Natural killer cell (primary cell): ENCODE measurements around the gene MPV17L2. TPM values are rescaled to one million over a fixed set of nuclear protein-coding genes. Genes with fewer than 3 reads are reported as not detected.
A peak's percentile ranks its signal among the peaks of the same experiment; 100 is the strongest.

Source experiments
- ATAC-seq, 3 donors: fragments of 150-1000 bp in 2 of 3; fragments of 200-7000 bp in 1 of 3; cut with Tn5 transposase; 1 replicate in 1 of 3; 2 replicates in 2 of 3; pipeline ENCODE4 v1.10.0; 2021; ENCODE audit warnings: mild to moderate bottlenecking in 2 of 3, moderate library complexity in 2 of 3
- DNase-seq, 2 donors: peaks; one replicate each; pipeline versions ENCODE4 v3.0.0 to v3.0.0-alpha.2; 2013 to 2021; ENCODE audit warnings: mixed read lengths in 1 of 2
- H3K27ac ChIP-seq: one replicate; pipeline ENCODE4 v1.5.1; 2013; ENCODE audit warnings: mild to moderate bottlenecking, low read length
- H3K27me3 ChIP-seq: one replicate; pipeline ENCODE4 v1.6.1; 2013; ENCODE audit warnings: low read length; ENCODE audit not compliant: control insufficient read depth, insufficient read depth
- H3K36me3 ChIP-seq: one replicate; pipeline ENCODE4 v1.6.1; 2013; ENCODE audit warnings: low read length; ENCODE audit not compliant: control insufficient read depth, insufficient read depth
- H3K4me1 ChIP-seq: one replicate; pipeline ENCODE4 v1.6.1; 2013; ENCODE audit warnings: low read length; ENCODE audit not compliant: control insufficient read depth, insufficient read depth
- H3K4me3 ChIP-seq: one replicate; pipeline ENCODE4 v1.5.1; 2013; ENCODE audit warnings: low read length
- H3K9me3 ChIP-seq: one replicate; pipeline ENCODE4 v1.6.1; 2013; ENCODE audit warnings: low read length; ENCODE audit not compliant: control insufficient read depth, insufficient read depth
- H3K27ac Mint-ChIP-seq, 2 donors: one replicate each; pipeline ENCODE4 v1.8.0; 2022; ENCODE audit warnings: mild to moderate bottlenecking in 2 of 2, mixed read lengths in 2 of 2, moderate library complexity in 1 of 2
- H3K27me3 Mint-ChIP-seq, 2 donors: one replicate each; pipeline ENCODE4 v1.8.0; 2022; ENCODE audit warnings: low read depth in 2 of 2, mixed read lengths in 2 of 2
- H3K36me3 Mint-ChIP-seq: one replicate; pipeline ENCODE4 v1.8.0; 2022; ENCODE audit warnings: mixed read lengths
- H3K4me1 Mint-ChIP-seq, 2 donors: one replicate each; pipeline ENCODE4 v1.8.0; 2022; ENCODE audit warnings: mixed read lengths in 2 of 2
- H3K4me3 Mint-ChIP-seq: one replicate; pipeline ENCODE4 v1.8.0; 2022; ENCODE audit warnings: mild to moderate bottlenecking, moderate library complexity, mixed read lengths
- H3K9me3 Mint-ChIP-seq, 2 donors: one replicate each; pipeline ENCODE4 v1.8.0; 2022; ENCODE audit warnings: mixed read lengths in 2 of 2
- WGBS: methylation state at CpG from one replicate; pipeline ENCODE4 v1.1.7; 2013; ENCODE audit warnings: missing lambda C conversion rate; ENCODE audit not compliant: insufficient coverage; 5-methylcytosine and 5-hydroxymethylcytosine counted together
- intact Hi-C: fragments of 100-400 bp; cut with micrococcal nuclease; formaldehyde crosslinking; loops from one replicate; pipeline ENCODE4 v1.14.2; 2022
- total RNA-seq, 4 donors: library from RNA; stranded (reverse); fragments of 120-200 nt in 1 of 4; gene quantifications; one replicate each; pipeline versions ENCODE4 v1.2.3 to v1.2.4, GENCODE V29; 2013 to 2022
- TF ChIP-seq, protein P1 (sequence below): fragments of 200-600 bp; IDR thresholded peaks from one replicate; pipeline ENCODE4 v1.8.0; 2022; ENCODE audit warnings: antibody characterized with exemption

MPV17L2 gene
- total RNA-seq, 3 donors from 2014 or later (not counting 1 experiment from before 2014, with no cell fraction given) = 4.1 to 5.6 (median 4.5) TPM

DNA sequence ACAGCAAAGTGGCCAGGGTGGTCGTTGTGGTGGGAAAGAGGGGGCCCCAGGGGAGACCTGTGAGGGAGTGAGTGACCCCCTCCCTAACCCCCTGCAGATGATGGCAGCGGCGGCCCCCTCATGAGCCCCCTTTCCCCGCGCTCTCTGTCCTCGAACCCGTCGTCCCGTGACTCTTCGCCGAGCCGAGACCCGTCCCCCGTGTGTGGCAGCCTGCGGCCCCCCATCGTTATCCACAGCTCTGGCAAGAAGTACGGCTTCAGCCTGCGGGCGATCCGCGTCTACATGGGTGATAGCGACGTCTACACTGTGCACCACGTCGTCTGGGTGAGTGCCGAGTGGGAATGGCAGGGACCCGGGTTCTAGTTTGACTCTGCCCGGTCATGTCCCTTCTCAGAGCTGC lies 48.1 kb upstream of the MPV17L2 start:
- Mint-ChIP-seq H3K36me3 (peaks cover 19% of the 10 kb centered on the region), H3K27ac (no peak overlapping the region), H3K4me1 (peaks cover 15 to 43% of the 10 kb centered on the region in 2 donors), H3K4me3 (no peak overlapping the region), H3K9me3 (no peaks in the 10 kb centered on the region), H3K27me3 (no peaks in the 10 kb centered on the region)
- WGBS = 99% methylated on average over 28 of the region's 28 CpGs
- Histone ChIP-seq H3K36me3 (peaks cover 64% of the 10 kb centered on the region), H3K27me3 (no peaks in the 10 kb centered on the region), H3K4me1 (peaks cover 27% of the 10 kb centered on the region), H3K27ac (no peak overlapping the region), H3K9me3 (no peaks in the 10 kb centered on the region), H3K4me3 (no peak overlapping the region)
- TF ChIP-seq, protein P1, sequence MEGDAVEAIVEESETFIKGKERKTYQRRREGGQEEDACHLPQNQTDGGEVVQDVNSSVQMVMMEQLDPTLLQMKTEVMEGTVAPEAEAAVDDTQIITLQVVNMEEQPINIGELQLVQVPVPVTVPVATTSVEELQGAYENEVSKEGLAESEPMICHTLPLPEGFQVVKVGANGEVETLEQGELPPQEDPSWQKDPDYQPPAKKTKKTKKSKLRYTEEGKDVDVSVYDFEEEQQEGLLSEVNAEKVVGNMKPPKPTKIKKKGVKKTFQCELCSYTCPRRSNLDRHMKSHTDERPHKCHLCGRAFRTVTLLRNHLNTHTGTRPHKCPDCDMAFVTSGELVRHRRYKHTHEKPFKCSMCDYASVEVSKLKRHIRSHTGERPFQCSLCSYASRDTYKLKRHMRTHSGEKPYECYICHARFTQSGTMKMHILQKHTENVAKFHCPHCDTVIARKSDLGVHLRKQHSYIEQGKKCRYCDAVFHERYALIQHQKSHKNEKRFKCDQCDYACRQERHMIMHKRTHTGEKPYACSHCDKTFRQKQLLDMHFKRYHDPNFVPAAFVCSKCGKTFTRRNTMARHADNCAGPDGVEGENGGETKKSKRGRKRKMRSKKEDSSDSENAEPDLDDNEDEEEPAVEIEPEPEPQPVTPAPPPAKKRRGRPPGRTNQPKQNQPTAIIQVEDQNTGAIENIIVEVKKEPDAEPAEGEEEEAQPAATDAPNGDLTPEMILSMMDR = no peak
- DNase-seq = no peak
- no peak for ATAC-seq
- intact Hi-C loops = no loop called here

DNA sequence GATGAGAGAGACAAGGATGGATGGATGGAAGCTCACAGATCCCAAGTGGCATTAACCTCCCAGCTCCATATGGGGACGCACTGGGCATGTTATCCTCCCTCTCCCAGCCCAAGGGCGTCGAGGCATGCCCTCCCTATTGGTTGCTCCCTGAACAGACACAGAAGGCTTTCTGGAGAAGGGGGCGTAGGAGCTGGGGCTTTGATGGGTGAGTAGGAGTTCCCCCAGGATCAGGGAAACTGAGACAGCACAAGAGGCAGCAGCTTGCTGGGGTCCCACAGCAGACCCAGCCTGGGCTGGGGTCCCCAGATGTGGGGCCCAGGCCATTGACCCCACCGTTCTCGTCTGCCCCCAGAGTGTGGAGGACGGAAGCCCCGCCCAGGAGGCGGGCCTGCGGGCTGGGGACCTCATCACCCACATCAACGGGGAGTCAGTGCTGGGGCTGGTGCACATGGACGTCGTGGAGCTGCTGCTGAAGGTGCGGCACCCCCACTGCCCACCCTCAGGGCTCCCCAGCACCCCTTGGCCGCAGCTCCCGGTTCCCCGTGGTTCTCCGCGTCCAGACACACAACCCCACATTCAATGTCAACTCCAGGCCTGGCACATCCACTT lies 47.5 kb upstream of the MPV17L2 start:
- H3K27me3 Mint-ChIP-seq = no peaks in the 10 kb centered on the region
- H3K27ac Mint-ChIP-seq = no peak overlapping the region
- no peak overlapping the region for H3K4me3 ChIP-seq
- peaks cover 33% of the 10 kb centered on the region for H3K4me1 ChIP-seq
- H3K36me3 Mint-ChIP-seq = peaks cover 14% of the 10 kb centered on the region
- ATAC-seq (no peak), DNase-seq (no peak)
- no peak overlapping the region for H3K27ac ChIP-seq
- H3K9me3 Mint-ChIP-seq = no peaks in the 10 kb centered on the region
- H3K9me3 ChIP-seq = no peaks in the 10 kb centered on the region
- intact Hi-C loops = no loop called here
- H3K36me3 ChIP-seq = peaks cover 64% of the 10 kb centered on the region
- H3K4me1 Mint-ChIP-seq = peaks cover 15 to 47% of the 10 kb centered on the region in 2 donors
- H3K27me3 ChIP-seq = no peaks in the 10 kb centered on the region
- TF ChIP-seq, protein P1 = no peak
- H3K4me3 Mint-ChIP-seq = no peak overlapping the region
- 96% methylated on average over 19 of the region's 19 CpGs for WGBS

DNA sequence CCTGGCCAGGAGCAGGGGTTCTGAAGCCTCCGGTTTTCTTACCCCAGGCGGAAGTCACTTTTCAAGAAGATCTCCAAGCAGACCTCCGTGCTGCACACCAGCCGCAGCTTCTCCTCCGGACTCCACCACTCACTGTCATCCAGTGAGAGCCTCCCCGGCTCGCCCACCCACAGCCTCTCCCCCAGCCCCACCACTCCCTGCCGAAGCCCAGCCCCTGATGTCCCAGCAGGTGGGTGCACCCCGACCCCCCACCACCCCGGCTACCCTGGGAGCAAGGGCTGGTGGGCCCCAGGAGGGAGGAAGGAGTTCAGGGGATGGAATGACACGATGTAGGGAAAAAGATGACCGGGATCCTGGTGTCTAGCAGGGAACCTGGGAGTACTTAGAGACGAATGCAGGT lies 45.6 kb upstream of the MPV17L2 start:
- TF ChIP-seq, protein P1 = no peak
- no peaks in the 10 kb centered on the region for H3K27me3 Mint-ChIP-seq
- Histone ChIP-seq H3K27me3 (no peaks in the 10 kb centered on the region), H3K9me3 (no peaks in the 10 kb centered on the region), H3K4me3 (no peak overlapping the region), H3K4me1 (peaks cover 51% of the 10 kb centered on the region), H3K27ac (no peak overlapping the region), H3K36me3 (peaks cover 57% of the 10 kb centered on the region)
- peaks cover 8% of the 10 kb centered on the region for H3K36me3 Mint-ChIP-seq
- H3K4me1 Mint-ChIP-seq = peaks cover 34 to 66% of the 10 kb centered on the region in 2 donors
- peak overlapping the region in 1 of 2 donors; percentile 64 for H3K27ac Mint-ChIP-seq
- WGBS = 93% methylated on average over 13 of the region's 13 CpGs
- intact Hi-C loops = no loop called here
- no peaks in the 10 kb centered on the region for H3K9me3 Mint-ChIP-seq
- no peak for ATAC-seq
- no peak for DNase-seq
- no peak overlapping the region for H3K4me3 Mint-ChIP-seq

DNA sequence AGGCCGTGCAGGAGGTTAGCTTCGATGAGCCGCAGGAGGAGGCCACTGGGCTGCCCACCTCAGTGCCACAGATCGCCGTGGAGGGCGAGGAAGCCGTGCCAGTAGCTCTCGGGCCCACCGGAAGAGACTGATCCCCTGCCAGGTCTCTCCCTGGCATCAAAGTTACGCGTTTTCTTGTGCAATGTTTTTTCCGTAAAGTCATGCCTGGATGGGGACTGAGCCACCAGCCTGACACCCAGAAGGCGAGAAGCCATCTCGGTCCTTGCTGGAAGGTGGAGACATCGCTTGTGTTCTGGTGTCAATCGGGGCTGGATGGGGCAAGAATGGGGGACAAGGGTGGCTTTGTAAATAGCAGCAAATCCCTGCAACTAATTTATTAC lies 43.4 kb upstream of the MPV17L2 start:
- 51% methylated on average over 16 of the region's 16 CpGs for WGBS
- Histone ChIP-seq H3K27me3 (no peaks in the 10 kb centered on the region), H3K36me3 (peaks cover 35% of the 10 kb centered on the region), H3K9me3 (no peaks in the 10 kb centered on the region), H3K4me1 (peaks cover 65% of the 10 kb centered on the region), H3K4me3 (peak overlapping the region; percentile 12), H3K27ac (peak overlapping the region; percentile 36)
- DNase-seq (no peak), ATAC-seq (no peak)
- H3K9me3 Mint-ChIP-seq = no peaks in the 10 kb centered on the region
- H3K4me3 Mint-ChIP-seq = peak overlapping the region; percentile 79
- intact Hi-C loops = no loop called here
- H3K4me1 Mint-ChIP-seq = peaks cover 47 to 73% of the 10 kb centered on the region in 2 donors
- TF ChIP-seq, protein P1 = no peak
- peaks cover 0 to 2% of the 10 kb centered on the region in 2 donors for H3K27me3 Mint-ChIP-seq
- H3K36me3 Mint-ChIP-seq = peaks cover 8% of the 10 kb centered on the region
- peak overlapping the region; percentile 80 to 84 for H3K27ac Mint-ChIP-seq
